Brain microvascular endothelial cell (primary cell): ENCODE measurements around the gene MARVELD3.
"Not testable (repeated sequence)": the region's sequence is repeated elsewhere in the genome, so short reads cannot be mapped to it uniquely, and the experiment has no call there.

Experiments used
- DNase-seq: peaks from one replicate; pipeline ENCODE4 v3.0.0-alpha.2; 2020
- H3K27ac ChIP-seq: fragments of 250-450 bp; sonication (Bioruptor Pico); 2 replicates; pipeline ENCODE4 v1.5.1; 2020; ENCODE audit warnings: mild to moderate bottlenecking, moderate library complexity
- H3K27me3 ChIP-seq: fragments of 250-450 bp; sonication (Bioruptor Pico); replicated peaks from 2 replicates; pipeline ENCODE4 v1.5.1; 2020; ENCODE audit warnings: mild to moderate bottlenecking
- H3K36me3 ChIP-seq: fragments of 250-450 bp; sonication (Bioruptor Pico); replicated peaks from 2 replicates; pipeline ENCODE4 v1.5.1; 2020; ENCODE audit warnings: mild to moderate bottlenecking
- H3K4me3 ChIP-seq: 2 replicates; pipeline ENCODE4 v1.5.1; 2011; ENCODE audit warnings: low read depth, mild to moderate bottlenecking, control low read depth, low read length, moderate library complexity
- CTCF ChIP-seq: IDR thresholded peaks from 2 replicates; pipeline ENCODE4 v1.5.1; 2011; ENCODE audit warnings: low read depth, mild to moderate bottlenecking, moderate library complexity, low read length, control low read depth, inconsistent platforms; ENCODE audit errors: missing control alignments
- in situ Hi-C: cut with HindIII; loops from 2 replicates; pipeline ENCODE4 v1.10.0; 2017; ENCODE audit warnings: low sequenced_read_pairs, low pct_ligation_motif_present

Gene MARVELD3

GRCh38 chr16:71681360-71681759 is 55.4 kb downstream of the MARVELD3 start:
- no peak for TF ChIP-seq CTCF
- Histone ChIP-seq H3K27me3 (no peaks in the 10 kb centered on the region), H3K36me3 (peaks cover 4% of the 10 kb centered on the region), H3K4me3 (no peak overlapping the region), H3K27ac (no peak overlapping the region)
- DNase-seq: no peak
- in situ Hi-C loops: no loop called here

- in situ Hi-C loops, DNase-seq: not testable (repeated sequence)
Measured at GRCh38 chr16:71684280-71684679, 58.3 kb downstream of the MARVELD3 start.

More at GRCh38 chr16:71684280-71684679, 58.3 kb downstream of the MARVELD3 start:
- H3K27ac ChIP-seq, H3K36me3 ChIP-seq, H3K27me3 ChIP-seq, H3K4me3 ChIP-seq: not testable (repeated sequence)
